Lower leg skin (tissue), 3 donors: ENCODE data around the gene HOXC6.

Experiments
- CTCF ChIP-seq, 3 donors: fragments of 450-650 bp; IDR thresholded peaks; one replicate each; pipeline ENCODE4 v1.5.1; 2016; ENCODE audit warnings: antibody characterized with exemption in 3 of 3, mild to moderate bottlenecking in 3 of 3, moderate library complexity in 2 of 3
- POLR2A ChIP-seq, 2 donors: fragments of 450-650 bp; IDR thresholded peaks; one replicate each; pipeline ENCODE4 v1.6.1; 2016 to 2017; ENCODE audit warnings: antibody characterized with exemption in 2 of 2, mild to moderate bottlenecking in 1 of 2, moderate library complexity in 1 of 2

DNA sequence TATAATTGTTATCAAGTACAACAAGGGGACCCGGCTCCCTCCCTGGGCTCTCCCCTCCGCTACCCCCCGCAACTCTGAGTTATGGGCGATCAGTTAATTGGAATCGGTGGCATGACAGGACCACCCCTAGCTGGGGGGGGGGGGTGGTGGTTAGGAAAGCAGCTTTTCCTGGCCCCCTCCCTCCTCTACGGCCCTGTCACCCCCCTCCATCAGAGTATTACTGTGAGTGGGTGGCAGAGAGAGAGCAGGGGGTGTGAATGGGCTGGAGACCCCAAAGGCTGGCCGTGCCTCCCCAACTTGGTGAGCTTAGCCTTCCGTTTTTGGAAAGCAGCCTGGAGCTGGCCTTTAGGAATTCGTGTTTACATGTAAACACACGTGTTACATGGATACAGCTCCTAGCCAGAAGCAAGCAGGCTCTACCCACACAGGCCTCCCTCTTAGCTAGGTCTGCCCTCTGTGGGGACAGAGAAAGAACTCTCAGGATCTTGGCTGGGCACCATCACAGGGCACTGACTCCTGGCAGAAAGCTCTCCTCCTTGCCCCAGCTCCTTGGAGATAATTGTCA lies 24.3 kb downstream of the HOXC6 start:
- TF ChIP-seq CTCF (IDR thresholded peaks at IDR 0.05) (no peak), POLR2A (IDR thresholded peaks at IDR 0.05) (no peak)
